Measurements from ENCODE around the gene SLC30A1. TPM values are rescaled to one million over a fixed set of nuclear protein-coding genes. Genes with fewer than 3 reads are reported as not detected.
"Not testable (repeated sequence)": the region's sequence is repeated elsewhere in the genome, so short reads cannot be mapped to it uniquely, and the experiment has no call there.

SLC30A1 gene
- polyA plus RNA-seq, 1 donor from 2014 or later = 6.5 TPM

GRCh38 chr1:211574705-211575104, 4.3 kb downstream of the SLC30A1 start:
- peaks cover 36% of the 10 kb centered on the region for H3K79me2 ChIP-seq (replicated peaks; ENCODE audit: insufficient read depth, low read length)
- no peaks in the 10 kb centered on the region for H3F3A ChIP-seq (ENCODE audit: insufficient read depth, low read length, poor library complexity, severe bottlenecking)
- H3K4me2 ChIP-seq (ENCODE audit: low read length) = no peak overlapping the region
- no peaks in the 10 kb centered on the region for H3K9me3 ChIP-seq (ENCODE audit: low read length)
- H3K9ac ChIP-seq (ENCODE audit: low read length) = no peak overlapping the region
- H3K36me3 ChIP-seq (ENCODE audit: insufficient read depth, low read length) = no peaks in the 10 kb centered on the region
- no peaks in the 10 kb centered on the region for H3K27me3 ChIP-seq (ENCODE audit: insufficient read depth, low read depth, low read length)
- H4K20me1 ChIP-seq (ENCODE audit: insufficient read depth) = no peaks in the 10 kb centered on the region
- H3K9me2 ChIP-seq (ENCODE audit: insufficient read depth, low read length) = no peaks in the 10 kb centered on the region
- H3K4me3 ChIP-seq (ENCODE audit: low read length) = no peak overlapping the region
- no peak overlapping the region for H2AFZ ChIP-seq (ENCODE audit: low read depth, low read length)
- no peak overlapping the region for H3K27ac ChIP-seq (ENCODE audit: low read length)
- TF ChIP-seq RAD21 (conservative IDR thresholded peaks at IDR 0.05) (no peak), SMC3 (conservative IDR thresholded peaks at IDR 0.05; ENCODE audit: poor library complexity) (no peak), POLR2AphosphoS5 (IDR thresholded peaks at IDR 0.05) (no peak), TAF1 (IDR thresholded peaks at IDR 0.05; ENCODE audit: low read depth) (no peak), EZH2 (IDR thresholded peaks at IDR 0.05; ENCODE audit: borderline replicate concordance, insufficient read depth, low read length, poor library complexity, severe bottlenecking) (no peak), EP300 (conservative IDR thresholded peaks at IDR 0.05; ENCODE audit: poor library complexity, severe bottlenecking) (no peak), REST (IDR thresholded peaks at IDR 0.05; ENCODE audit: borderline replicate concordance) (no peak), MXI1 (conservative IDR thresholded peaks at IDR 0.05; ENCODE audit: poor library complexity, severe bottlenecking) (no peak), CTCF (IDR thresholded peaks at IDR 0.05; ENCODE audit: poor library complexity, severe bottlenecking) (no peak)

- no peak overlapping the region for H3K27ac ChIP-seq (ENCODE audit: low read length)
- H3K4me3 ChIP-seq (ENCODE audit: low read length) = no peak overlapping the region
- H3F3A ChIP-seq (ENCODE audit: insufficient read depth, low read length, poor library complexity, severe bottlenecking) = no peaks in the 10 kb centered on the region
- H3K9me3 ChIP-seq (ENCODE audit: low read length) = no peaks in the 10 kb centered on the region
- H4K20me1 ChIP-seq (ENCODE audit: insufficient read depth) = no peaks in the 10 kb centered on the region
- no peaks in the 10 kb centered on the region for H3K27me3 ChIP-seq (ENCODE audit: insufficient read depth, low read depth, low read length)
- H2AFZ ChIP-seq (ENCODE audit: low read depth, low read length) = no peak overlapping the region
- no peak overlapping the region for H3K4me2 ChIP-seq (ENCODE audit: low read length)
- H3K36me3 ChIP-seq (ENCODE audit: insufficient read depth, low read length) = no peaks in the 10 kb centered on the region
- TF ChIP-seq EP300 (conservative IDR thresholded peaks at IDR 0.05; ENCODE audit: poor library complexity, severe bottlenecking) = no peak
- no peak for TF ChIP-seq REST (IDR thresholded peaks at IDR 0.05; ENCODE audit: borderline replicate concordance)
- no peak for TF ChIP-seq MXI1 (conservative IDR thresholded peaks at IDR 0.05; ENCODE audit: poor library complexity, severe bottlenecking)
- TF ChIP-seq SMC3 (conservative IDR thresholded peaks at IDR 0.05; ENCODE audit: poor library complexity) = no peak
- TF ChIP-seq EZH2 (IDR thresholded peaks at IDR 0.05; ENCODE audit: borderline replicate concordance, insufficient read depth, low read length, poor library complexity, severe bottlenecking) = no peak
- no peak for TF ChIP-seq RAD21 (conservative IDR thresholded peaks at IDR 0.05)
- no peak for TF ChIP-seq TAF1 (IDR thresholded peaks at IDR 0.05; ENCODE audit: low read depth)
- TF ChIP-seq CTCF (IDR thresholded peaks at IDR 0.05; ENCODE audit: poor library complexity, severe bottlenecking) = no peak
- TF ChIP-seq POLR2AphosphoS5 (IDR thresholded peaks at IDR 0.05) = no peak
- H3K9me2 ChIP-seq (ENCODE audit: insufficient read depth, low read length) = no peaks in the 10 kb centered on the region
- H3K9ac ChIP-seq (ENCODE audit: low read length) = no peak overlapping the region
- peaks cover 30% of the 10 kb centered on the region for H3K79me2 ChIP-seq (replicated peaks; ENCODE audit: insufficient read depth, low read length)
Observed at GRCh38 chr1:211571998-211572397, 7.0 kb downstream of the SLC30A1 start.

GRCh38 chr1:211570378-211570777, 8.6 kb downstream of the SLC30A1 start:
- H3K9ac ChIP-seq (ENCODE audit: low read length); H3K4me3 ChIP-seq (ENCODE audit: low read length); H3K9me3 ChIP-seq (ENCODE audit: low read length); H3K27ac ChIP-seq (ENCODE audit: low read length); H4K20me1 ChIP-seq (ENCODE audit: insufficient read depth); H3K27me3 ChIP-seq (ENCODE audit: insufficient read depth, low read depth, low read length); H3K4me2 ChIP-seq (ENCODE audit: low read length); H3K36me3 ChIP-seq (ENCODE audit: insufficient read depth, low read length); H3K9me2 ChIP-seq (ENCODE audit: insufficient read depth, low read length); H2AFZ ChIP-seq (ENCODE audit: low read depth, low read length); H3F3A ChIP-seq (ENCODE audit: insufficient read depth, low read length, poor library complexity, severe bottlenecking): not testable (repeated sequence)
- H3K79me2 ChIP-seq (replicated peaks; ENCODE audit: insufficient read depth, low read length) = peaks cover 13% of the 10 kb centered on the region

Measured in neural cell (in vitro differentiated cells).